Spinal cord (tissue), 10 donors: ENCODE data around the gene NCKAP5. TPM values are rescaled to one million over a fixed set of nuclear protein-coding genes. Genes with fewer than 3 reads are reported as not detected.

ENCODE experiments used
- DNase-seq, 6 donors: peaks; one replicate each; pipeline versions ENCODE4 v3.0.0 to v3.0.0-alpha.2; 2013 to 2015; ENCODE audit warnings: low spot score in 6 of 6, low read depth in 4 of 6
- H3K27ac ChIP-seq: one replicate; pipeline ENCODE4 v1.5.1; 2013; ENCODE audit warnings: low read depth, low read length, control low read depth
- H3K27me3 ChIP-seq: one replicate; pipeline ENCODE4 v1.6.1; 2013; ENCODE audit warnings: low read length; ENCODE audit not compliant: control insufficient read depth, insufficient read depth
- H3K36me3 ChIP-seq: one replicate; pipeline ENCODE4 v1.6.1; 2013; ENCODE audit warnings: low read length; ENCODE audit not compliant: control insufficient read depth, insufficient read depth
- H3K4me1 ChIP-seq: one replicate; pipeline ENCODE4 v1.6.1; 2013; ENCODE audit warnings: low read length; ENCODE audit not compliant: control insufficient read depth, insufficient read depth
- H3K4me3 ChIP-seq: one replicate; pipeline ENCODE4 v1.5.1; 2013; ENCODE audit warnings: low read depth, low read length, control low read depth
- H3K9me3 ChIP-seq: one replicate; pipeline ENCODE4 v1.6.1; 2013; ENCODE audit warnings: low read length; ENCODE audit not compliant: control insufficient read depth, insufficient read depth
- WGBS: methylation state at CpG from one replicate; pipeline ENCODE4 v1.1.5; 2013; ENCODE audit warnings: missing lambda C conversion rate; ENCODE audit not compliant: insufficient coverage; 5-methylcytosine and 5-hydroxymethylcytosine counted together
- polyA plus RNA-seq, 2 donors: library from polyadenylated mRNA; unstranded; fragments of 120-200 nt; gene quantifications; one replicate each; pipeline ENCODE4 v1.2.1, GENCODE V29; 2013; ENCODE audit not compliant: insufficient read length in 2 of 2
- total RNA-seq, 2 donors: library from RNA; depleted of rRNA in 1 of 2; stranded (reverse); fragments of 120-200 nt in 1 of 2; fragments of >200 nt in 1 of 2; gene quantifications; one replicate each; pipeline versions ENCODE4 v1.2.3 to v1.2.4, GENCODE V29; 2013 to 2014
- donor health status: healthy.

The NCKAP5 gene
- total and polyA plus RNA-seq, 4 donors: 8.9 to 17.7 (median 11.6) TPM

DNA sequence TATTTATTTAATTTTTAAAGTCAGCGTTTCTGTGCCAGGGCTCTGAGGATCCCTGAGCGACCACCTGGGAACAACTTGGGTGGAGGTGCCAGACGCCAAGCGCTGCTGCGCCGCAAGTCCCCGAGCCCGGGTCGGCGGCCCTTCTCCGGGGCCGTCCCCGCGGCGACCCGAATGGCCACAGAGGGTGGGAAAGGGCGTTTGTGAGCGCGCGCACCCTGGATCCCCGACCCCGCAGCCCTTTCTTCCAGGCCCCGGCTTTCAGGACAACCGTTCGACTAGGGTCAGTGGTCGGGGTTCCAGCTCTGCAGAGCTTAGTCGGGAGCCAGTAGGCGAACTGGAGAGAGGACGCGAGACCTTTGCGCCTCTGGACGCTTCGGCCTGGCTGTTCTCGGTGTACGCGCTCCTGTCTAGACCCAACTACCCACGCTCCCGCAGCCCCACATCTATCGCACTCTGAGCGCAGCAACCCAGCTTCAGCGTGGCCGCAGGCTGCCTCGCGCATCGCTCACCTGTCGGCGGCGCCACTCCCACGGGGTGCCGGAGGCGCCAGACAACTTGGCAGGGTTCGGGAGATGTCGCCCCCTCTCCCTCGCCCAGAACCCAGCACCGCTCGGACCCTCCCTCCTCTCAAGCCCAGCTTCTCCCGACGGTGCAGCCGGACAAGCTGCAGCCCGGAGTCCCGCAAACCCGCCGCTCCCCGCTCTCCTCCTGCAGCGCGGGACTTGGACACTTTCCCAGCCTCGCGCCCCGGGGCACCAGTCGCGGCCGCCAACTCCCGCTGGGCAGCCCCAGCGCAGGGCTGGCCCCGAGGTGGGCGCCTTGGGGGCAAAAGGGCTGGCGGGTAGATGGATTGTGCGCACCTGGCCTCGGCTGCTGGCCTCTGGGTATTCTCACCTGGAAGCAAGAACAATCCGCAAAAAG lies 899.0 kb downstream of the NCKAP5 start:
- DNase-seq: peak in 2 of 6 donors; percentile 71 to 83
- under 1% methylated on average over 80 of the region's 80 CpGs for WGBS

DNA sequence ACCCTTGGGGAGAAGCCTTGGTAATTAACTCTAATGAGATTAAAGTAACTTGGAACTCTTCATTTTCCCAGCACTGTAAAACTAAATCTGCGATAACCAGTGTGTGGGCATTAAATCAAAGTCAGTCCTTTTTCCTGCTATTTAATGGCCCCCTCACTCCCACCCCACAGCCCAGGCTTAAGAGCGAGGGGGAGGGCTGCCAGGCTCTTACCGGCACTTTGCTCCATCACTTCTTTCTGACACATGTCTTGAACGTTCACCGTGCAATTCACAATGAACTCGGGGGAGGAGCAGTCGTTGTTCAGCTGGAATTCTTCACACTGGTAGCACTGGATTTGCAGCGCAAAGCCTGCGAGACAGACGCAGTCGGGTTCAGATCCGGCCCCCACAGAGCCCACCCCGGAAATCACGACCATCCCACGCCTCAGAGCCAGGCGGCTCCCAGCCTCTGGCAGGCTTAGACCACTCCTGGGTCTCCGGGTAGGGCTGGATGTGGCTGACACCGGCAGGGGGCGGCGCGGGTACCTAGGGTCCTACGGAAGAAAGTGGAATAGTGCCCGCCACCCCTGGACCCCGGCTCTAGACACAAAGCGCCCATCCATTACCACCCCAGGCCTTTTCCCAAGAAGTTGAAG lies 900.0 kb downstream of the NCKAP5 start:
- H3K9me3 ChIP-seq: no peaks in the 10 kb centered on the region
- peak overlapping the region; percentile 78 for H3K4me3 ChIP-seq
- 4% methylated on average over 16 of the region's 25 CpGs for WGBS
- H3K4me1 ChIP-seq: peaks cover 34% of the 10 kb centered on the region
- H3K27ac ChIP-seq: no peak overlapping the region
- DNase-seq: peak in 2 of 6 donors; percentile 75 to 83
- H3K27me3 ChIP-seq: peaks cover 4% of the 10 kb centered on the region
- no peaks in the 10 kb centered on the region for H3K36me3 ChIP-seq

More for the DNA sequence above, 899.0 kb downstream of the NCKAP5 start:
- Histone ChIP-seq H3K27me3 (peaks cover 4% of the 10 kb centered on the region), H3K4me3 (peak overlapping the region; percentile 78), H3K27ac (peak overlapping the region; percentile 55), H3K4me1 (peaks cover 34% of the 10 kb centered on the region), H3K36me3 (no peaks in the 10 kb centered on the region), H3K9me3 (no peaks in the 10 kb centered on the region)

DNA sequence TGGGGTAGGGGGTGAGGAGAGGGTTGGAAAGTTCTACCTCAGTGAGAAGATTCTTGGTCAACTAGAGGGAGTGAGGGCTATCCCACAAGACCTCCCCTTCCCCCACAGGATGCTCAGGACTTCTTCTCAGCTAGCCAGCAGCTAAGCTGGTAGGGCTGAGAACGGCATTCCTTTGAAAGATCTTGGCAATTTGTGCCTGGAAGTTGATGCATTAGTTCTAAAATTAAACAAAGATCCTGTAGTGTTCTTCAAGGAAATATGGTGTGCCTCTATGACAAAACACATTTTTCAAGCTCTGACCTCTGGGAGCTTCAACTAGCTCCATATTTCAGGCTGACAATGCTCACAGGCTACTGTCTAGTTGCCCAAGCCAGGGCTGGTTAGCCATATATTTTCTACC lies 900.6 kb downstream of the NCKAP5 start:
- H3K4me3 ChIP-seq: peak overlapping the region; percentile 78

DNA sequence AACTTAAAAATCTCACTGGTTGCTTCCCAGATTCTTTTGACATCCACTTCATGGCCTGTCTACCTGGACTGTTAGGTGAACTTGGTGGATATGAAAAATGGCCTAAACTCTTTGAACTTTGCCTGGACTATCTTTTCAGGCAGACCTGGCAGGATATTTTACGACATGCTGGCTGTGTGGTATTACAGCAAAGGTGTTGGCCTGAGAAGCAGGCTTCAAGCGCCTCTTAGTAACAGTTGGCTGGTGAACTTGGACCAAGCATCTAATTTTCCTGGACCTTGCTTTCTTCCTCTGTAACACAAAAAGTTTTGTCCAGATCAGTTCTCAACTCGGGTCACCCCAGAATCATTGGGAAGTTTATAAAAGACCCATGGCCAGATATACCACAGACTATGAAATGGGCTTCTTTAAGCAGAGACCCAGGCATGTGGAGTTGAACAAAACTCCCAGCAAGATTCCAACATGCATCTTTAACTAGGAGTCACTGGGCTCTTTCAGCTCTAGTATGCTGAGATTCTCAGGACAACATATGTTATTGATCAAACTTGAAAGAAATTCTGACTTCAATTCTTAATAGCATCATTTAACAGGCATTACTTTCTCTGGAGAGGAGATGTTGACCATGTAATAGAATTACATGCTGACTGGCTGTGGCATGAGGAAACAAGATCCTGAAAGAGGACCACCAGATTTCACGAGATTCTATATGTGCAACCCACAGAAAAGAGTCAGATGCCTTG lies 902.7 kb downstream of the NCKAP5 start:
- Histone ChIP-seq H3K27ac (no peak overlapping the region), H3K9me3 (no peaks in the 10 kb centered on the region), H3K36me3 (peaks cover 6% of the 10 kb centered on the region), H3K4me1 (peaks cover 26% of the 10 kb centered on the region), H3K27me3 (peaks cover 4% of the 10 kb centered on the region), H3K4me3 (no peak overlapping the region)
- WGBS: 76% methylated on average over 2 of the region's 4 CpGs
- no peak for DNase-seq

More for the DNA sequence above, 900.6 kb downstream of the NCKAP5 start:
- no peaks in the 10 kb centered on the region for H3K36me3 ChIP-seq
- peaks cover 4% of the 10 kb centered on the region for H3K27me3 ChIP-seq
- WGBS: 33% methylated on average over 1 of the region's 1 CpG
- no peak overlapping the region for H3K27ac ChIP-seq
- H3K9me3 ChIP-seq: no peaks in the 10 kb centered on the region
- H3K4me1 ChIP-seq: peaks cover 34% of the 10 kb centered on the region
- DNase-seq: no peak

DNA sequence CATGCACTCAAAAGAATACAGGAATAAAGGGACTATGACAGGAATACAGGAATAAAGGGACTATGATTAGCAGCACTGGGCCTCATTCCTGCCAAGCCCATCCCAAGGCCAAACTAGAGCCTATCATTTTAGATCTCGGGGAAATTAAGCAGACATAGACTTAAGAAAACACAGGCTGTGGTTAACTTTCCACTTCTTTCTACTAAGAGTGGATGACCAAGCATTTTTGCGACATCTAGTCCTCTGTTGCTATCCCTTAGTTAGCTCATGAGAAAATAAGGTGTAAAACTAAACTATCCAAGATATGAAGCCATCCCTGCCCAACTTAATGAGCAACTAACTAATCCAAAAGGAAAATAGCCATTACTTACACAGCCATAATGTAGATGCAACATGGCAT lies 904.2 kb downstream of the NCKAP5 start:
- Histone ChIP-seq H3K27me3 (no peaks in the 10 kb centered on the region), H3K4me3 (no peak overlapping the region), H3K4me1 (peaks cover 22% of the 10 kb centered on the region), H3K9me3 (no peaks in the 10 kb centered on the region), H3K27ac (no peak overlapping the region), H3K36me3 (peaks cover 9% of the 10 kb centered on the region)
- DNase-seq: no peak
- WGBS: no CpG with 5 or more reads among the region's 2 CpGs

DNA sequence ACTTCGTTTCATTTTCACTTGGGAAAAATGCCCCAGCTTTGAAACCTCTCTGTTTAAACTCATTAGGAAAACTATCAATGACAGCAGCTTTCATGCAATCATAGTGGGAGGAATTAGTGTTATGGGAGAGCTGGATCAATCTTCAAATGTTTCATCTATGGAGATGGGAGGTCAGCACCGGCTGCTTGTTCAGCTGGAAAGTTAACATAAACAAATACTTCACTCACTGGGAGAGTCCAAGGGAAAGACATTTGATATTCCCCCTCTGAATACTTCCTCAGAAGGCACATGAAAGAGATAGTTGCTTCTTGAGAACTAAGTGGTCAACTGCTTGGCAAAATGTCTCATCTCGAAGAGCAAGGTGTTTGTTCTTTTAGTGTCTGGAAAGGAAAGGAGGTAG lies 905.5 kb downstream of the NCKAP5 start:
- Histone ChIP-seq H3K27ac (peak overlapping the region; percentile 27), H3K27me3 (no peaks in the 10 kb centered on the region), H3K4me3 (no peak overlapping the region), H3K4me1 (peaks cover 10% of the 10 kb centered on the region), H3K9me3 (no peaks in the 10 kb centered on the region), H3K36me3 (peaks cover 9% of the 10 kb centered on the region)
- DNase-seq: peak in 1 of 6 donors; percentile 48
- WGBS: no CpG with 5 or more reads among the region's 3 CpGs

DNA sequence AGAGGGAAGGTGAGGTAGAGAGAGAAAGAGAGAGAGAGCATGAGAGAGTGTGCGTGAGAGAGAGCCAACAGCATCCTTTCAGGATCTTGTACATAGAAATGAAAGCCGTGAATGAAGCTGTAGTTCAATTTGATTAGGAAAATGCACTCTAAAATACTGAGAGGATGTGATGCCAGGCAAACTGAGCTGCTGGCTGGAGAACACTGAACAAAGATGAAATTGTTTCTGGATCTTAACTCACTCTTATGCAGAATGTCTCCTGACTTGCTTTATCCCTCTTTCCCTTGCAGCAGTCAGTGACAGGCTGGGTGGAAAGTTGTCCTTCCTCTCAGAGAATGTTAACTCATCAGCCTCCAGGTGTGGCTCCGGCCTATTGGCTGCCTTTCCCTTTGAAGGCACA lies 908.9 kb downstream of the NCKAP5 start:
- no peaks in the 10 kb centered on the region for H3K27me3 ChIP-seq
- 64% methylated on average over 3 of the region's 3 CpGs for WGBS
- no peak overlapping the region for H3K4me3 ChIP-seq
- H3K27ac ChIP-seq: peak overlapping the region; percentile 73
- H3K36me3 ChIP-seq: peaks cover 9% of the 10 kb centered on the region
- peaks cover 11% of the 10 kb centered on the region for H3K4me1 ChIP-seq
- H3K9me3 ChIP-seq: no peaks in the 10 kb centered on the region
- no peak for DNase-seq

DNA sequence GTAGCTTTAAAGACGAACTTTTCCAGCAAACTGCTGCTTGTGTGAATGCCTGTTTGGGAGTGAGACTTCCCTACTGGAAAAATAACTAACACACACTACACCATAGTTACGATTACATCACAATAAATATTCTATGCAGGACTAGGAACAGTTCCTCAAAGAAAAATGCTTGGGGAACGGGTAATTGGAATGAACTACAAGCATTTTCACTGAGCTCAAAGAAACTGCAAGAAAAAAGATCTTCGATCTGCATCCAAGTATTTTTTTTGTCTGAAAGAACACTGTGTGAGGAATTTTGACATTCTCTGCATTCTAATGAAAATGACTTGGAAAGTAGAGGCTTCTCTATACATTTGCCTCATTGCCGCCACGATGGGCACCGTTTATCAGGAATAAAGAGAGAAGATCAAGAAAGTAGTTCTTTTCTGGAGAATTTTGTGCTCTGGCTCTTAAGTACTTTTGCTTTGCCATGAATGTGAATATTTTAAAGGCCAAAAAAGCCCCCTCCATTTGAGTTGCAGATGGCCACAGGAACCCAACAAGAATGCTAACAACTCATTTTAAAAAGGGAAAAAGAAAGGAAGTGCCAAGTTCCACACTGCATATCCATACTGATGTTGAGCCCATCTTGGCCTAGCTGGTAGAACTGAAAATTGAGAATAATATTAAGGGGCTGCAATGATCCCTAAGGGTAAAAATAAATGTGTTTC lies 911.8 kb downstream of the NCKAP5 start:
- no CpG with 5 or more reads among the region's 7 CpGs for WGBS

DNA sequence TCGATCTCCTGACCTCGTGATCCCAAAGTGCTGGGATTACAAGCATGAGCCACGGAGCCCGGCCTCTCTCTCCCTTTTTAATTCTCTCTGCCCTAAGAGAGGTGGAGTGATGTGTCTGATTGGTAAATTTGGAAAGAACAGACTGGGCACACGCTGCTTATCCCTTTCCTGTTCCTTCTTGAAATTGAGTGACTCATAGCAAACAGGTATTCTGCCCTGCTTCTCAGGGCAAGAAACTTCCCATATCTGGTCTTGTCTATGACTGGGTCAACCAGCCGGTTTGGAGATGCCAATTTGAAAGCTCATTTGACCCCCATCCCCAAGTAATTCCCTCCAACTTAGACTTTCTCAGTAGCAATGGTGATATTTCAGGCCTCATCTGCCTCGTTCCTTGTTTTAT lies 913.3 kb downstream of the NCKAP5 start:
- no peak overlapping the region for H3K4me3 ChIP-seq
- peak overlapping the region; percentile 49 for H3K27ac ChIP-seq
- WGBS: 100% methylated on average over 1 of the region's 7 CpGs
- no peak for DNase-seq
- peaks cover 22% of the 10 kb centered on the region for H3K4me1 ChIP-seq
- H3K9me3 ChIP-seq: no peaks in the 10 kb centered on the region
- H3K36me3 ChIP-seq: peaks cover 2% of the 10 kb centered on the region
- no peaks in the 10 kb centered on the region for H3K27me3 ChIP-seq

More for the DNA sequence above, 911.8 kb downstream of the NCKAP5 start:
- Histone ChIP-seq H3K36me3 (peaks cover 8% of the 10 kb centered on the region), H3K27ac (peak overlapping the region; percentile 83), H3K9me3 (no peaks in the 10 kb centered on the region), H3K27me3 (no peaks in the 10 kb centered on the region), H3K4me1 (peaks cover 23% of the 10 kb centered on the region), H3K4me3 (no peak overlapping the region)
- DNase-seq: peak in 2 of 6 donors; percentile 47 to 74
